D721Med (cell line): ENCODE measurements around the gene CMBL.
"Not testable (repeated sequence)": the region's sequence is repeated elsewhere in the genome, so short reads cannot be mapped to it uniquely, and the experiment has no call there.

Source experiments
- DNase-seq: peaks from one replicate; pipeline ENCODE4 v3.0.0; 2011; ENCODE audit warnings: low spot score; ENCODE audit not compliant: insufficient read length
- FAIRE-seq: peaks from 2 replicates; lab custom pipeline; 2011; peaks lifted over from hg19 to GRCh38; lab: Jason Lieb, UNC
- TF ChIP-seq, protein P1 (sequence below): IDR thresholded peaks from 2 replicates; pipeline ENCODE4 v1.5.1; 2012; ENCODE audit warnings: mild to moderate bottlenecking, control low read depth; ENCODE audit not compliant: insufficient read depth; ENCODE audit errors: missing control alignments

Gene CMBL

DNA sequence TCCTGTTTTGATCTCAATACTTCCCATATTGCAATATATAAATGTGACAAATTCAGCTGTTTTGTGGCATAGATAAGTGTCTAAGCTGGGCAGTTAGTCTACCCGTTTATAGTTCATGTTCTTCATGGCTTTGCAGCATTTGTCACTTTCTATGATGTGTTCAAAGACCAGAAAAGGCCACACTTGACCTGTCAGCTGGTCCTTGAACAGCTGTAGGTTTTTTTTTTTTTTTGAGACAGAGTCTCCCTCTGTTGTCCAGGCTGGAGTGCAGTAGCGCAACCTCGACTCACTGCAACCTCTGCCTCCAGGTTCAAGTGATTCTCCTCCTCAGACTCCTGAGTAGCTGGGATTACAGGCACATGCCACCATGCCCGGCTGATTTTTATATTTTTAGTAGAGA lies 28.4 kb downstream of the CMBL start:
- FAIRE-seq (no peak), DNase-seq (no peak)
- TF ChIP-seq, protein P1, sequence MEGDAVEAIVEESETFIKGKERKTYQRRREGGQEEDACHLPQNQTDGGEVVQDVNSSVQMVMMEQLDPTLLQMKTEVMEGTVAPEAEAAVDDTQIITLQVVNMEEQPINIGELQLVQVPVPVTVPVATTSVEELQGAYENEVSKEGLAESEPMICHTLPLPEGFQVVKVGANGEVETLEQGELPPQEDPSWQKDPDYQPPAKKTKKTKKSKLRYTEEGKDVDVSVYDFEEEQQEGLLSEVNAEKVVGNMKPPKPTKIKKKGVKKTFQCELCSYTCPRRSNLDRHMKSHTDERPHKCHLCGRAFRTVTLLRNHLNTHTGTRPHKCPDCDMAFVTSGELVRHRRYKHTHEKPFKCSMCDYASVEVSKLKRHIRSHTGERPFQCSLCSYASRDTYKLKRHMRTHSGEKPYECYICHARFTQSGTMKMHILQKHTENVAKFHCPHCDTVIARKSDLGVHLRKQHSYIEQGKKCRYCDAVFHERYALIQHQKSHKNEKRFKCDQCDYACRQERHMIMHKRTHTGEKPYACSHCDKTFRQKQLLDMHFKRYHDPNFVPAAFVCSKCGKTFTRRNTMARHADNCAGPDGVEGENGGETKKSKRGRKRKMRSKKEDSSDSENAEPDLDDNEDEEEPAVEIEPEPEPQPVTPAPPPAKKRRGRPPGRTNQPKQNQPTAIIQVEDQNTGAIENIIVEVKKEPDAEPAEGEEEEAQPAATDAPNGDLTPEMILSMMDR, result no peak

DNA sequence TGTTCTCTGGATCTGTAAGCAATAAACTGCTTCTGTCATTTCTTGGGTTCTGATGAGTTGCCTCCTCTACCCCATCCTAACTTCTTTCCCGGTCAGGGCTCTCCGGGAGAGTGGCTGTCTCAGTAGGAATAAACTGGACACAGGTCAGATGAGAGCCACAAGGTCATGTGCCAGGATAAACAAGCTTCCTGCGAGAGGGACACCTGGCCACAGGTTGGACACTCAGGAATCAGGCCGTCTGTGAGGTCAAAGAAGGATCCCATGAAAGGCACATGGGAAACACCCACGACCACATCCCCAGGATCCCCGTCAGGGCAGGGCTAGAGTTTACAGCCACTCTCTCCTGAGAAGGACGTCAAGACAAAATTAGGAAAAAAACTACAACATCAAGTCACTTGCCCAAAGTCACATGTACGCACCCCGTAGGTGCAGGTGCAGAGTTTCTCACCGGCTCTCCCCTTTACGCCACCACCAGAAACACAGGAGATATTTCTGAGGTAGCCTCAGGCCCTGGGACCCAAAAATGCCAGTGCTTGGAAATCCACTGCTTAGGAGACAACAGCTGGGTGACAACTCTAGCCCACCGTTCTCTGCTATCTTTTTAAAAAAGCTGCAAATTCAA lies 28.9 kb downstream of the CMBL start:
- TF ChIP-seq, protein P1, result no peak
- DNase-seq, result no peak
- no peak for FAIRE-seq

GRCh38 chr5:10277773-10278630 lies 29.7 kb downstream of the CMBL start:
- TF ChIP-seq, protein P1, result no peak
- FAIRE-seq, result no peak

DNA sequence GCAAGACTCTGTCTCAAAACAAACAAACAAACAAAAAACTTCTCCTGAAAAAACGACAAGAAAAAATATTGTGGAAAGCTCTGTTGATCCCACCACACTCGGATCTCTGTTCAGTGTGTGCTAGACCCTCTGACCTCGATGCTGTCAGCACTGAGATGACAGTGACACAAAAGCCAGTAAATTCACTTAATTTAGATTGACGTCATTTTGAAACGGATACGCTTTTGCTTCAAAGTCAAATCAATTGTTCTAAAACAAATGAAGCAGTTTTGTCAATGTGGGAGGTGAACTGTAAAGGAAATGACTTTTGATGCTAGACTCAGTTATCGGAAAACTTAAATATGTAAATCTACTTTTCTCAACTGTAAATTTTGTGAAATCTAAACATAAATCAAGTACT lies 31.0 kb downstream of the CMBL start:
- DNase-seq (no peak), FAIRE-seq (no peak)
- TF ChIP-seq, protein P1, result no peak

More at GRCh38 chr5:10277773-10278630, 29.7 kb downstream of the CMBL start:
- DNase-seq, result no peak

DNA sequence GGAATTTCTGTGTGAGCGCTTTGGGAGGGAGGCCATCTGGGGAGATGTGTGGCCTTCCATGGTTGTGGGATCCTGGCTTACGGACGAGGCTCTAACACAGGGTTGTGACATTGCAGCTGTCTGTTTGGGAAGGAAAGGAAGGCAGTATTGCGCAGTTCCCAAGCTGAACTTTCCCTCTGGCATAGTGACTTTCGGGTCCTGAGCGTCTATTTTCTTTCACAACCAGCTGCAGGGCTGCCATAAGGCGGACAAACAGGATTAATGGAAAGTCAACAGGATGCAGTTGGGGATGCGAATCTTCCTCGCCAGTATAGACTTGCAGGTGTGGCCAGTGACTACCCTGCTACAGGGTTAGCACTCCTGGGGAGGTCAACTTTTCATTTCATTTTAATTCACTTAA lies 31.7 kb downstream of the CMBL start:
- FAIRE-seq, result no peak
- TF ChIP-seq, protein P1, result no peak
- no peak for DNase-seq

GRCh38 chr5:10275460-10275859 lies 32.2 kb downstream of the CMBL start:
- TF ChIP-seq, protein P1, result no peak
- no peak for FAIRE-seq
- no peak for DNase-seq

DNA sequence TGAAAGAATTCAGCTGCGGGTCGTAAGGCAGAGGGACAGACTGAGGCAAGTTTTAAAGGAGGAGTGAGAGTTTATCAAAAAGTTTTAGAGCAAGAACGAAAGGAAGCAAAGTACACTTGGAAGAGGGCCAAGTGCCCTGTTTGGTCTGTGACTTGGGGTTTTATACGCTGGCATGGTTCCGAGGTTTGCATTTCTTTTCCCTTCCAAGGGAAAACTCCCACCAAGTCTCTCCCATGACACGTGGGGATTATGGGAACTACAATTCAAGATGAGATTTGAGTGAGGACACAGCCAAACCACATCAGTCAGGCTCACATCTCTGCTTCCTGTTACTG lies 34.9 kb downstream of the CMBL start:
- not testable (repeated sequence) for DNase-seq, FAIRE-seq
